H1 (cell line): ENCODE results near the gene GAPDHS. TPM values are rescaled to one million over a fixed set of nuclear protein-coding genes. Genes with fewer than 3 reads are reported as not detected.

Experiments
- CTCF ChIA-PET: fragments of 300-600 bp; sonication (Branson Sonifier 250); formaldehyde crosslinking; loops from one replicate; lab custom pipeline; 2021; ENCODE audit not compliant: partially characterized antibody; lab: Charles Lee
- POLR2A ChIA-PET: fragments of 300-600 bp; sonication (Branson Sonifier 250); formaldehyde crosslinking; loops from one replicate; lab custom pipeline; 2021; ENCODE audit warnings: inconsistent platforms; ENCODE audit not compliant: partially characterized antibody; lab: Charles Lee
- DNase-seq, 2 experiments: peaks; one replicate each; pipeline versions ENCODE4 v3.0.0 to v3.0.0-alpha.2; 2010 to 2022; ENCODE audit warnings: low spot score in 2 of 2, low read depth in 1 of 2, mixed read lengths in 1 of 2
- FAIRE-seq: peaks from 2 replicates; lab custom pipeline; 2011; peaks lifted over from hg19 to GRCh38; lab: Jason Lieb, UNC
- H2AFZ ChIP-seq: 2 replicates; pipeline ENCODE4 v1.8.1; 2012; ENCODE audit warnings: low read length, inconsistent platforms
- H2AK5ac ChIP-seq: 2 replicates; pipeline ENCODE4 v1.6.1; 2013; ENCODE audit warnings: low read depth, low read length
- H2BK120ac ChIP-seq: replicated peaks from 2 replicates; pipeline ENCODE3; 2013; ENCODE audit warnings: low read depth, low read length, inconsistent platforms
- H2BK12ac ChIP-seq: 2 replicates; pipeline ENCODE4 v1.6.1; 2013; ENCODE audit warnings: low read depth, low read length
- H2BK15ac ChIP-seq: 2 replicates; pipeline ENCODE4 v1.6.1; 2013; ENCODE audit warnings: low read length
- H2BK20ac ChIP-seq: 2 replicates; pipeline ENCODE4 v1.6.1; 2013; ENCODE audit warnings: low read length
- H2BK5ac ChIP-seq: 2 replicates; pipeline ENCODE4 v1.6.1; 2013; ENCODE audit warnings: low read depth, low read length
- H3K14ac ChIP-seq: 2 replicates; pipeline ENCODE4 v1.6.1; 2013; ENCODE audit warnings: inconsistent platforms; ENCODE audit not compliant: insufficient read length
- H3K18ac ChIP-seq: 2 replicates; pipeline ENCODE4 v1.6.1; 2013; ENCODE audit warnings: low read length; ENCODE audit errors: extremely low read depth
- H3K23ac ChIP-seq: 2 replicates; pipeline ENCODE4 v1.6.1; 2013; ENCODE audit warnings: inconsistent platforms; ENCODE audit not compliant: insufficient read length
- H3K23me2 ChIP-seq: 2 replicates; pipeline ENCODE4 v1.6.1; 2013; ENCODE audit warnings: low read depth, low read length
- H3K27ac ChIP-seq: 2 replicates; pipeline ENCODE4 v1.6.1; 2011; ENCODE audit warnings: low read depth, low read length, inconsistent platforms
- H3K27me3 ChIP-seq, 4 experiments: replicated peaks in 1 of 4; 1 replicate in 1 of 4; 2 replicates in 3 of 4; pipeline versions ENCODE4 v1.6.1 to v1.8.1; 2011 to 2013; ENCODE audit warnings: low read length in 3 of 4, mild to moderate bottlenecking in 3 of 4, inconsistent platforms in 2 of 4, mixed read lengths in 2 of 4, moderate library complexity in 1 of 4; ENCODE audit not compliant: control insufficient read depth in 3 of 4, insufficient read depth in 3 of 4; ENCODE audit errors: extremely low read depth in 1 of 4
- H3K36me3 ChIP-seq, 4 experiments: 2 replicates each; pipeline versions ENCODE4 v1.6.1 to v1.8.1; 2011 to 2013; ENCODE audit warnings: mild to moderate bottlenecking in 4 of 4, low read length in 3 of 4, moderate library complexity in 2 of 4, control low read depth in 1 of 4, inconsistent platforms in 1 of 4; ENCODE audit not compliant: insufficient read depth in 4 of 4, control insufficient read depth in 2 of 4
- H3K4ac ChIP-seq: replicated peaks from 2 replicates; pipeline ENCODE3; 2013; ENCODE audit warnings: low read length, low read depth, mixed read lengths, inconsistent platforms; ENCODE audit not compliant: insufficient read length
- H3K4me1 ChIP-seq, 4 experiments: replicated peaks in 1 of 4; 1 replicate in 1 of 4; 2 replicates in 3 of 4; pipeline versions ENCODE4 v1.6.1 to v1.8.1; 2011 to 2013; ENCODE audit warnings: low read length in 3 of 4, inconsistent platforms in 2 of 4, mixed read lengths in 1 of 4; ENCODE audit not compliant: insufficient read depth in 4 of 4, control insufficient read depth in 3 of 4
- H3K4me2 ChIP-seq, 2 experiments: 2 replicates each; pipeline versions ENCODE4 v1.6.1 to v1.8.1; 2011 to 2013; ENCODE audit warnings: low read depth in 2 of 2, low read length in 2 of 2, control low read depth in 1 of 2, inconsistent platforms in 1 of 2, mild to moderate bottlenecking in 1 of 2; ENCODE audit not compliant: insufficient read depth in 1 of 2
- H3K4me3 ChIP-seq, 4 experiments: fragments of 200-600, 300-600 bp in 1 of 4; sonication (generic), shearing (Covaris generic), sonication (Bioruptor Twin) in 1 of 4; 2 replicates each; pipeline versions ENCODE4 v1.5.1 to v1.8.1; 2011 to 2016; ENCODE audit warnings: low read length in 4 of 4, low read depth in 3 of 4, control low read depth in 2 of 4, inconsistent platforms in 2 of 4, mild to moderate bottlenecking in 2 of 4, mixed read lengths in 1 of 4, moderate library complexity in 1 of 4; ENCODE audit not compliant: insufficient read depth in 2 of 4; ENCODE audit errors: extremely low read depth in 1 of 4
- H3K56ac ChIP-seq: replicated peaks from 2 replicates; pipeline ENCODE3; 2013; ENCODE audit warnings: low read depth, mild to moderate bottlenecking, mixed read lengths, low read length, inconsistent platforms; ENCODE audit not compliant: insufficient read length
- H3K79me1 ChIP-seq: 2 replicates; pipeline ENCODE4 v1.6.1; 2013; ENCODE audit warnings: low read depth, low read length, control low read depth
- H3K79me2 ChIP-seq, 2 experiments: 2 replicates each; pipeline versions ENCODE4 v1.6.1 to v1.8.1; 2012 to 2013; ENCODE audit warnings: low read length in 2 of 2, mild to moderate bottlenecking in 2 of 2, inconsistent platforms in 1 of 2; ENCODE audit not compliant: insufficient read depth in 2 of 2, control insufficient read depth in 1 of 2
- H3K9ac ChIP-seq, 4 experiments: replicated peaks in 1 of 4; 1 replicate in 1 of 4; 2 replicates in 3 of 4; pipeline versions ENCODE4 v1.6.1 to v1.8.1; 2011 to 2013; ENCODE audit warnings: low read depth in 3 of 4, low read length in 3 of 4, control low read depth in 2 of 4, mild to moderate bottlenecking in 2 of 4, moderate library complexity in 2 of 4, inconsistent platforms in 1 of 4; ENCODE audit errors: extremely low read depth in 1 of 4
- H3K9me3 ChIP-seq, 2 experiments: 2 replicates each; pipeline versions ENCODE4 v1.6.1 to v1.8.1; 2012 to 2013; ENCODE audit warnings: mild to moderate bottlenecking in 2 of 2, moderate library complexity in 2 of 2, control low read depth in 1 of 2, inconsistent platforms in 1 of 2, low read depth in 1 of 2, low read length in 1 of 2, mixed read lengths in 1 of 2; ENCODE audit not compliant: insufficient read depth in 2 of 2
- H4K20me1 ChIP-seq, 2 experiments: replicated peaks in 1 of 2; 2 replicates each; pipeline versions ENCODE3 to v1.8.1; 2011 to 2013; ENCODE audit warnings: inconsistent platforms in 2 of 2, low read length in 2 of 2, mild to moderate bottlenecking in 1 of 2; ENCODE audit not compliant: insufficient read depth in 2 of 2, control insufficient read depth in 1 of 2
- H4K5ac ChIP-seq: 2 replicates; pipeline ENCODE4 v1.6.1; 2013; ENCODE audit warnings: low read length, low read depth, mixed read lengths, inconsistent platforms; ENCODE audit not compliant: insufficient read length
- H4K8ac ChIP-seq: 2 replicates; pipeline ENCODE4 v1.8.0; 2013; ENCODE audit warnings: mild to moderate bottlenecking, moderate library complexity, low read length, inconsistent platforms; ENCODE audit not compliant: insufficient read depth; ENCODE audit errors: extremely low read depth
- H4K91ac ChIP-seq: replicated peaks from 2 replicates; pipeline ENCODE3; 2013; ENCODE audit warnings: low read length, mixed read lengths, inconsistent platforms; ENCODE audit not compliant: insufficient read length
- ATF2 ChIP-seq: IDR thresholded peaks from 2 replicates; pipeline ENCODE4 v1.6.1; 2012; ENCODE audit warnings: low read length, inconsistent platforms
- CBX8 ChIP-seq: fragments of 300-800, 300-1000 bp; sonication (generic); IDR thresholded peaks from 2 replicates; pipeline ENCODE4 v1.7.1; 2016; ENCODE audit warnings: low read depth, low read length, borderline replicate concordance
- CHD1 ChIP-seq: IDR thresholded peaks from 2 replicates; pipeline ENCODE4 v1.6.1; 2012; ENCODE audit warnings: low read depth, low read length, improper control_type of control experiment
- CHD2 ChIP-seq: IDR thresholded peaks from 2 replicates; pipeline ENCODE4 v1.6.1; 2012; ENCODE audit warnings: low read length, improper control_type of control experiment
- JUND ChIP-seq: IDR thresholded peaks from 2 replicates; pipeline ENCODE4 v1.6.1; 2011; ENCODE audit warnings: mild to moderate bottlenecking, improper control_type of control experiment, low read length
- POLR2AphosphoS5 ChIP-seq: IDR thresholded peaks from 2 replicates; pipeline ENCODE4 v1.6.1; 2011; ENCODE audit warnings: low read depth, low read length
- RNF2 ChIP-seq: fragments of 200-900, 300-1000 bp; sonication (generic); IDR thresholded peaks from 2 replicates; pipeline ENCODE4 v1.7.1; 2016; ENCODE audit warnings: borderline replicate concordance, low read depth, mild to moderate bottlenecking, antibody characterized with exemption, low read length; ENCODE audit not compliant: poor library complexity, severe bottlenecking; ENCODE audit errors: missing control alignments
- TAF7 ChIP-seq: optimal IDR thresholded peaks from 2 replicates; pipeline ENCODE3; 2011; ENCODE audit warnings: low read depth, mild to moderate bottlenecking, inconsistent platforms, low read length, moderate library complexity, borderline replicate concordance
- WGBS, 2 experiments: shearing (Covaris generic) in 1 of 2; methylation state at CpG; one replicate each; pipeline versions ENCODE4 v1.1.6 to v1.1.7; 2013 to 2015; ENCODE audit warnings: low lambda C conversion rate in 2 of 2, mixed read lengths in 2 of 2, inconsistent platforms in 1 of 2, low coverage in 1 of 2, missing lambda C conversion rate in 1 of 2; ENCODE audit not compliant: insufficient replicate concordance in 2 of 2, insufficient coverage in 1 of 2, insufficient read length in 1 of 2; ENCODE audit errors: extremely low coverage in 1 of 2, missing lambda C conversion rate in 1 of 2; 5-methylcytosine and 5-hydroxymethylcytosine counted together
- polyA plus RNA-seq, 7 experiments: library from polyadenylated mRNA; depleted of rRNA in 3 of 7; stranded (reverse) in 5 of 7; unstranded in 2 of 7; fragments of >200 nt in 5 of 7; fragments of 200-250 nt in 2 of 7; gene quantifications; 1 replicate in 5 of 7; 2 replicates in 1 of 7; 4 replicates in 1 of 7; pipeline versions ENCODE4 v1.2.1 to v1.2.3, GENCODE V29; 2011 to 2013; ENCODE audit warnings: missing spikeins in 2 of 7, mixed read lengths in 2 of 7
- total RNA-seq: library from RNA; stranded (reverse); fragmentation: NEBNext Ultra II Directional; extraction: Animal tissue kit (Norgen Biotek cat#: 25700); gene quantifications from 2 replicates; pipeline ENCODE4 v1.2.1, GENCODE V29; 2021
- TF ChIP-seq, protein P1 (sequence below): IDR thresholded peaks from 2 replicates; pipeline ENCODE4 v1.6.1; 2012; ENCODE audit warnings: inconsistent platforms

The GAPDHS gene
- total and polyA plus RNA-seq, 2 of the 8 experiments (the other 6 are each of a cell fraction or from before 2014, with no cell fraction given): 0.26 TPM; not detected in 1

DNA sequence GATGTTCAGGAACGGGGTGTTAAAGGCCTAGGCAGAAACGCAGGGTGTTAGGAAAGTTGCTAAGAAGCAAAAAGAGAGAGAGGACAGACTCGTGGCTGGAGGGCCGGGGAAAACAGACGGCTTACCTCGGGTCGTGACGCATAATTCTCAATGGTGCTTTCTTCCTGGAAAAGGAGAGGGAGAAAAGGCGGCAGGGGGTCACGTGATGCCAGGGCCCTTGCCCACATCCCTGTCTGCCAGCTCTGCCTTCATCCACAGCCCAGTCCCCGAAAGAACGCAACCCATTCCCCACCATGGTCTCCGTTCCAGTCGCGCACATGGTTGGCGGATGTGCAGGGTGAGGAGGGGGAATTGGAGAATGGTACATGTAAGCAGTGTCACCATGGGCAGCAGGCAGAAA lies 44.6 kb upstream of the GAPDHS start:
- H4K5ac ChIP-seq: no peak overlapping the region
- WGBS, 2 experiments: 87% methylated on average over 14 of the region's 16 CpGs; no CpG with 5 or more reads in 1 of the 2 experiments
- H2AK5ac ChIP-seq: no peak overlapping the region
- H2AFZ ChIP-seq: no peak overlapping the region
- DNase-seq (no peak), FAIRE-seq (no peak)
- H4K20me1 ChIP-seq: peaks cover 0 to under 1% of the 10 kb centered on the region in 2 experiments
- H2BK120ac ChIP-seq: no peak overlapping the region
- H2BK5ac ChIP-seq: no peak overlapping the region
- no peaks in the 10 kb centered on the region for H3K9me3 ChIP-seq
- H3K4me1 ChIP-seq: no peaks in the 10 kb centered on the region
- H3K4ac ChIP-seq: no peak overlapping the region
- H3K79me2 ChIP-seq: no peaks in the 10 kb centered on the region
- no peak overlapping the region for H3K18ac ChIP-seq
- H3K4me2 ChIP-seq: no peak overlapping the region
- H3K79me1 ChIP-seq: no peaks in the 10 kb centered on the region; the same call in 1 of the 2 replicates
- H3K4me3 ChIP-seq: no peak overlapping the region
- POLR2A ChIA-PET: interaction anchor here (2.4 to 4.3 kb wide), 2 partner anchors 9 to 18 kb away, joined by 8 to 27 read pairs; no protein-coding TSS in a partner anchor
- H4K8ac ChIP-seq: no peak overlapping the region
- H2BK20ac ChIP-seq: no peak overlapping the region
- H2BK15ac ChIP-seq: no peak overlapping the region
- no peak overlapping the region for H3K14ac ChIP-seq
- no peak overlapping the region for H3K27ac ChIP-seq
- no peaks in the 10 kb centered on the region; the same call in 1 of the 2 replicates for H3K23me2 ChIP-seq
- H3K9ac ChIP-seq: peak overlapping the region in 1 of 4 experiments; percentile 4; a peak in 2 of 7 replicates
- H3K27me3 ChIP-seq: no peaks in the 10 kb centered on the region; a peak in 2 of 7 replicates
- no peak overlapping the region for H3K23ac ChIP-seq
- H3K36me3 ChIP-seq: no peaks in the 10 kb centered on the region
- no peak overlapping the region for H2BK12ac ChIP-seq
- H3K56ac ChIP-seq: no peak overlapping the region
- H4K91ac ChIP-seq: no peak overlapping the region
- CTCF ChIA-PET: interaction anchor here (0.6 to 3.6 kb wide), 10 partner anchors 9 to 314 kb away, joined by 3 to 22 read pairs (median 3); no protein-coding TSS in a partner anchor
- TF ChIP-seq CHD1 (no peak), RNF2 (no peak), CBX8 (no peak), ATF2 (no peak), CHD2 (no peak), POLR2AphosphoS5 (no peak), JUND (no peak), TAF7 (no peak)
- TF ChIP-seq, protein P1, sequence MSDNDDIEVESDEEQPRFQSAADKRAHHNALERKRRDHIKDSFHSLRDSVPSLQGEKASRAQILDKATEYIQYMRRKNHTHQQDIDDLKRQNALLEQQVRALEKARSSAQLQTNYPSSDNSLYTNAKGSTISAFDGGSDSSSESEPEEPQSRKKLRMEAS: no peak
